ENCODE data around the gene KPNB1.

GRCh38 chr17:47620503-47621245, 29.0 kb upstream of the KPNB1 start:
- no peak for TF ChIP-seq CTCF (IDR thresholded peaks at IDR 0.05)
- TF ChIP-seq POLR2A (IDR thresholded peaks at IDR 0.05): no peak
